Measurements from ENCODE around the gene SLC39A11.
"Not testable (repeated sequence)": the region's sequence is repeated elsewhere in the genome, so short reads cannot be mapped to it uniquely, and the experiment has no call there.

SLC39A11 gene

DNA sequence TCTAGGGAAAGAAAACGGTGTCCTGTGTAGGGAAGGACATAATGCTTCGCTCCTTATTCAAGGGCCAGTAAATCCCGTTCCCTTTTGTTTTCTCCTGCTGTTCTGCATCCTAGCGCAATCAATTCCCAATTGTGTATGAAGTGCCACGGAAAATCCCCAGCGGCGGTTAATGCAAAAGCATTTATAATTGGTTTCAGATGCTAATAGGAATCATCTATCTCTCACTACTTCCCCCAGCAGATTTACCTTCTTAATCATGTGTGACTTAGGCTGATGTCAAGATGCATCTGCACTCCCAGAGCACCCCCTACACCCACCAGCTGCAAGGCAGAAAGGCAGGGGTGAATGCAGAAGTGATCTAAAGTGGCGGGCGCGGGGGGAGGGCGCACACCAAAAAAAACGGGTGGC is 39.6 kb upstream of the SLC39A11 start:
- Histone ChIP-seq H3K4me2 (ENCODE audit: low read length, poor library complexity, severe bottlenecking) (no peak overlapping the region), H3K4me1 (ENCODE audit: control insufficient read depth, insufficient read depth, low read depth, low read length) (peaks cover 1% of the 10 kb centered on the region), H2BK5ac (ENCODE audit: low read depth, low read length, poor library complexity, severe bottlenecking) (no peak overlapping the region), H3K14ac (ENCODE audit: low read length in 2 of 2) (no peak overlapping the region), H4K8ac (ENCODE audit: low read length) (no peak overlapping the region), H3K79me1 (replicated peaks; ENCODE audit: low read length, poor library complexity, severe bottlenecking) (no peaks in the 10 kb centered on the region), H3K27ac (ENCODE audit: low read length, poor library complexity, severe bottlenecking) (no peak overlapping the region), H3K9ac (ENCODE audit: low read length) (no peak overlapping the region), H2AFZ (ENCODE audit: low read depth, low read length) (no peak overlapping the region), H3K4ac (ENCODE audit: low read depth in 1 of 2, low read length in 2 of 2) (no peak overlapping the region), H3K36me3 (ENCODE audit: control insufficient read depth in 1 of 2, insufficient read depth in 2 of 2, low read depth in 1 of 2, low read length in 2 of 2) (no peaks in the 10 kb centered on the region), H2BK120ac (ENCODE audit: low read depth, low read length) (no peak overlapping the region), H2BK15ac (ENCODE audit: low read depth, poor library complexity, severe bottlenecking) (no peak overlapping the region), H3K4me3 (ENCODE audit: insufficient read depth in 1 of 2, low read depth in 1 of 2, low read length in 2 of 2) (no peak overlapping the region), H3K9me3 (ENCODE audit: control insufficient read depth, low read length) (no peaks in the 10 kb centered on the region), H3K27me3 (ENCODE audit: control insufficient read depth in 1 of 2, insufficient read depth in 1 of 2, low read length in 2 of 2) (no peaks in the 10 kb centered on the region), H3K23ac (ENCODE audit: low read length in 2 of 2) (no peak overlapping the region), H2BK12ac (ENCODE audit: low read length in 2 of 2) (no peak overlapping the region), H2AK5ac (ENCODE audit: low read length, severe bottlenecking) (no peak overlapping the region), H3K18ac (ENCODE audit: low read depth in 1 of 2, low read length in 2 of 2) (no peak overlapping the region), H4K91ac (ENCODE audit: low read length) (no peak overlapping the region)
- no peak for DNase-seq
- WGBS: 62% methylated on average over 7 of the region's 12 CpGs

GRCh38 chr17:73131439-73131838 is 39.0 kb upstream of the SLC39A11 start:
- H3K4ac ChIP-seq (ENCODE audit: low read depth in 1 of 2, low read length in 2 of 2); H3K9ac ChIP-seq (ENCODE audit: low read length); H3K27ac ChIP-seq (ENCODE audit: low read length, poor library complexity, severe bottlenecking); H3K14ac ChIP-seq (ENCODE audit: low read length in 2 of 2); H4K8ac ChIP-seq (ENCODE audit: low read length); H2AK5ac ChIP-seq (ENCODE audit: low read length, severe bottlenecking); H3K23ac ChIP-seq (ENCODE audit: low read length in 2 of 2); H3K36me3 ChIP-seq (ENCODE audit: control insufficient read depth in 1 of 2, insufficient read depth in 2 of 2, low read depth in 1 of 2, low read length in 2 of 2); H3K4me2 ChIP-seq (ENCODE audit: low read length, poor library complexity, severe bottlenecking); H3K4me3 ChIP-seq (ENCODE audit: insufficient read depth in 1 of 2, low read depth in 1 of 2, low read length in 2 of 2); H2BK12ac ChIP-seq (ENCODE audit: low read length in 2 of 2); H4K91ac ChIP-seq (ENCODE audit: low read length); H2AFZ ChIP-seq (ENCODE audit: low read depth, low read length); H2BK15ac ChIP-seq (ENCODE audit: low read depth, poor library complexity, severe bottlenecking); H2BK120ac ChIP-seq (ENCODE audit: low read depth, low read length); H3K18ac ChIP-seq (ENCODE audit: low read depth in 1 of 2, low read length in 2 of 2); H2BK5ac ChIP-seq (ENCODE audit: low read depth, low read length, poor library complexity, severe bottlenecking); H3K9me3 ChIP-seq (ENCODE audit: control insufficient read depth, low read length); H3K4me1 ChIP-seq (ENCODE audit: control insufficient read depth, insufficient read depth, low read depth, low read length); DNase-seq; H3K79me1 ChIP-seq (replicated peaks; ENCODE audit: low read length, poor library complexity, severe bottlenecking); H3K27me3 ChIP-seq (ENCODE audit: control insufficient read depth in 1 of 2, insufficient read depth in 1 of 2, low read length in 2 of 2): not testable (repeated sequence)
- 90% methylated on average over 6 of the region's 6 CpGs for WGBS

DNA sequence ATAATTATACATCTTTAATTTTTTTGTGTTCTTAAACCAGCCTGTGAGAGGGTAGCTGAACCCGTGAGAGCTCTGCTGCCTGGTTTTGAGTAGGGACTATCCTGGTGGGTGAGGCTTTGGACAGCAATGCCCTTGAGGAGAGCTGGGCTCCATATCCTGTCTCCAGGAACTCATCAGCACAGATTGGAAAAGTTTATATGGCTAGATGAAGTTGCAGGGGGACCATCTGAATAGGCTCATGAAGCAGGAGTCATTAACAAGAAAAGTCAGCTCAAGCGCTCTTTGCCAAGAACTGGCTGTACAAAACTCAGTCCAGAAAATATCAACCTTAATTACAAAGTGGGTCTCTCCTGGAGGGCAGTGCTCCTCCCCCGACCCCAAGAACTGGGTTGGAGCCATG is 38.5 kb upstream of the SLC39A11 start:
- Histone ChIP-seq H2AFZ (ENCODE audit: low read depth, low read length) (no peak overlapping the region), H3K14ac (ENCODE audit: low read length in 2 of 2) (no peak overlapping the region), H3K4ac (ENCODE audit: low read depth in 1 of 2, low read length in 2 of 2) (no peak overlapping the region), H4K91ac (ENCODE audit: low read length) (no peak overlapping the region), H3K79me1 (replicated peaks; ENCODE audit: low read length, poor library complexity, severe bottlenecking) (no peaks in the 10 kb centered on the region), H3K27ac (ENCODE audit: low read length, poor library complexity, severe bottlenecking) (no peak overlapping the region), H3K36me3 (ENCODE audit: control insufficient read depth in 1 of 2, insufficient read depth in 2 of 2, low read depth in 1 of 2, low read length in 2 of 2) (no peaks in the 10 kb centered on the region), H3K4me3 (ENCODE audit: insufficient read depth in 1 of 2, low read depth in 1 of 2, low read length in 2 of 2) (no peak overlapping the region), H4K8ac (ENCODE audit: low read length) (no peak overlapping the region), H3K4me1 (ENCODE audit: control insufficient read depth, insufficient read depth, low read depth, low read length) (peaks cover 1% of the 10 kb centered on the region), H2BK120ac (ENCODE audit: low read depth, low read length) (no peak overlapping the region), H3K18ac (ENCODE audit: low read depth in 1 of 2, low read length in 2 of 2) (no peak overlapping the region), H2BK15ac (ENCODE audit: low read depth, poor library complexity, severe bottlenecking) (no peak overlapping the region), H3K27me3 (ENCODE audit: control insufficient read depth in 1 of 2, insufficient read depth in 1 of 2, low read length in 2 of 2) (no peaks in the 10 kb centered on the region), H2AK5ac (ENCODE audit: low read length, severe bottlenecking) (no peak overlapping the region), H3K23ac (ENCODE audit: low read length in 2 of 2) (no peak overlapping the region), H2BK5ac (ENCODE audit: low read depth, low read length, poor library complexity, severe bottlenecking) (no peak overlapping the region), H3K9me3 (ENCODE audit: control insufficient read depth, low read length) (no peaks in the 10 kb centered on the region), H3K4me2 (ENCODE audit: low read length, poor library complexity, severe bottlenecking) (no peak overlapping the region), H3K9ac (ENCODE audit: low read length) (no peak overlapping the region), H2BK12ac (ENCODE audit: low read length in 2 of 2) (no peak overlapping the region)
- WGBS: 83% methylated on average over 3 of the region's 3 CpGs
- no peak for DNase-seq

- 67% methylated on average over 3 of the region's 3 CpGs for WGBS
- no peak for DNase-seq
- peaks cover 1% of the 10 kb centered on the region for H3K4me1 ChIP-seq (ENCODE audit: control insufficient read depth, insufficient read depth, low read depth, low read length)
These were observed 36.0 kb upstream of the SLC39A11 start for GRCh38 chr17:73128496-73128895.

More at GRCh38 chr17:73128496-73128895, 36.0 kb upstream of the SLC39A11 start:
- H3K9ac ChIP-seq (ENCODE audit: low read length): no peak overlapping the region
- H3K4me3 ChIP-seq (ENCODE audit: insufficient read depth in 1 of 2, low read depth in 1 of 2, low read length in 2 of 2): no peak overlapping the region
- H3K27ac ChIP-seq (ENCODE audit: low read length, poor library complexity, severe bottlenecking): no peak overlapping the region
- H2BK120ac ChIP-seq (ENCODE audit: low read depth, low read length): no peak overlapping the region
- H2BK15ac ChIP-seq (ENCODE audit: low read depth, poor library complexity, severe bottlenecking): no peak overlapping the region
- H3K27me3 ChIP-seq (ENCODE audit: control insufficient read depth in 1 of 2, insufficient read depth in 1 of 2, low read length in 2 of 2): no peaks in the 10 kb centered on the region
- H3K9me3 ChIP-seq (ENCODE audit: control insufficient read depth, low read length): no peaks in the 10 kb centered on the region
- no peak overlapping the region for H3K4me2 ChIP-seq (ENCODE audit: low read length, poor library complexity, severe bottlenecking)
- no peak overlapping the region for H2BK12ac ChIP-seq (ENCODE audit: low read length in 2 of 2)
- no peak overlapping the region for H2BK5ac ChIP-seq (ENCODE audit: low read depth, low read length, poor library complexity, severe bottlenecking)
- H4K8ac ChIP-seq (ENCODE audit: low read length): no peak overlapping the region
- no peak overlapping the region for H3K18ac ChIP-seq (ENCODE audit: low read depth in 1 of 2, low read length in 2 of 2)
- H3K4ac ChIP-seq (ENCODE audit: low read depth in 1 of 2, low read length in 2 of 2): no peak overlapping the region
- no peak overlapping the region for H4K91ac ChIP-seq (ENCODE audit: low read length)
- H2AK5ac ChIP-seq (ENCODE audit: low read length, severe bottlenecking): no peak overlapping the region
- H2AFZ ChIP-seq (ENCODE audit: low read depth, low read length): no peak overlapping the region
- no peak overlapping the region for H3K14ac ChIP-seq (ENCODE audit: low read length in 2 of 2)
- H3K23ac ChIP-seq (ENCODE audit: low read length in 2 of 2): no peak overlapping the region
- no peaks in the 10 kb centered on the region for H3K36me3 ChIP-seq (ENCODE audit: control insufficient read depth in 1 of 2, insufficient read depth in 2 of 2, low read depth in 1 of 2, low read length in 2 of 2)
- no peaks in the 10 kb centered on the region for H3K79me1 ChIP-seq (replicated peaks; ENCODE audit: low read length, poor library complexity, severe bottlenecking)

All from mesenchymal stem cell (in vitro differentiated cells and primary cell).